Small intestine (tissue), 7 donors: ENCODE results near the gene TLCD1. TPM values are rescaled to one million over a fixed set of nuclear protein-coding genes. Genes with fewer than 3 reads are reported as not detected.
"Not testable (repeated sequence)": the region's sequence is repeated elsewhere in the genome, so short reads cannot be mapped to it uniquely, and the experiment has no call there.

Experiments used
- DNase-seq, 2 donors: peaks; one replicate each; pipeline versions ENCODE4 v3.0.0 to v3.0.0-alpha.2; 2013
- FAIRE-seq: peaks from 2 replicates; lab custom pipeline; 2012; peaks lifted over from hg19 to GRCh38; lab: Jason Lieb, UNC
- H3K27ac ChIP-seq, 3 donors: one replicate each; pipeline ENCODE4 v1.5.1; 2013; ENCODE audit warnings: low read length in 2 of 3, mild to moderate bottlenecking in 2 of 3, control low read depth in 1 of 3, inconsistent platforms in 1 of 3, low read depth in 1 of 3, moderate library complexity in 1 of 3
- H3K27me3 ChIP-seq, 3 donors: one replicate each; pipeline ENCODE4 v1.6.1; 2013; ENCODE audit warnings: low read length in 3 of 3, inconsistent platforms in 1 of 3; ENCODE audit not compliant: control insufficient read depth in 3 of 3, insufficient read depth in 3 of 3
- H3K36me3 ChIP-seq, 3 donors: one replicate each; pipeline ENCODE4 v1.6.1; 2013; ENCODE audit warnings: low read length in 3 of 3, inconsistent platforms in 1 of 3, low read depth in 1 of 3, mild to moderate bottlenecking in 1 of 3, moderate library complexity in 1 of 3; ENCODE audit not compliant: control insufficient read depth in 3 of 3, insufficient read depth in 2 of 3
- H3K4me1 ChIP-seq, 3 donors: one replicate each; pipeline ENCODE4 v1.6.1; 2013; ENCODE audit warnings: low read length in 2 of 3, inconsistent platforms in 1 of 3, low read depth in 1 of 3, mild to moderate bottlenecking in 1 of 3, moderate library complexity in 1 of 3; ENCODE audit not compliant: control insufficient read depth in 3 of 3, insufficient read depth in 2 of 3
- H3K4me3 ChIP-seq, 3 donors: one replicate each; pipeline ENCODE4 v1.5.1; 2013; ENCODE audit warnings: low read length in 3 of 3, control low read depth in 1 of 3, inconsistent platforms in 1 of 3, low read depth in 1 of 3, mild to moderate bottlenecking in 1 of 3, moderate library complexity in 1 of 3
- H3K9me3 ChIP-seq, 2 donors: one replicate each; pipeline ENCODE4 v1.6.1; 2013; ENCODE audit warnings: low read depth in 1 of 2, low read length in 1 of 2; ENCODE audit not compliant: control insufficient read depth in 2 of 2, insufficient read depth in 1 of 2
- WGBS, 3 donors: extraction: QIAGEN DNeasy Blood & Tissue Kit; methylation state at CpG; one replicate each; pipeline ENCODE4 v1.1.7; 2013; 5-methylcytosine and 5-hydroxymethylcytosine counted together
- polyA plus RNA-seq, 4 donors: library from polyadenylated mRNA; stranded (reverse) in 3 of 4; unstranded in 1 of 4; fragments of 200-250 nt in 3 of 4; fragments of 120-200 nt in 1 of 4; gene quantifications; one replicate each; pipeline versions ENCODE4 v1.2.1 to v1.2.3, GENCODE V29; 2013
- donor health status: healthy with polysubstance abuse.
- donor health status: control.
- donor health status: control.
- donor health status: Bipolar disorder and iron deficiency.
- donor health status: healthy.

Gene TLCD1
- polyA plus RNA-seq, 4 donors = 10.7 to 21.3 (median 11.6) TPM

DNA sequence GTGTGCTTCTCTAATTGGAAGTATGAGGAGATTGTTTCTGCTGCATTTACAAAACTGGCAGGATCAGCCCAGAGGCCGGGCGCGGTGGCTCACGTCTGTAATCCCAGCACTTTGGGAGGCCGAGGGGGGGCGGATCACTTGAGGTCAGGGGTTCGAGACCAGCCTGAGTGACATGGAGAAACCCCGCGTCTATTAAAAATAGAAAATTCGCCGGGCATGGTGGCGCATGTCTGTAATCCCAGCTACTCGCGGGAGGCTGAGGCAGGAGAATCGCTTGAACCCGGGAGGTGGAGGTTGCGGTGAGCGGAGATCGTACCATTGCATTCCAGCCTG is 5.1 kb downstream of the TLCD1 start:
- not testable (repeated sequence) for H3K9me3 ChIP-seq, DNase-seq, FAIRE-seq, H3K27ac ChIP-seq, H3K27me3 ChIP-seq
- H3K4me3 ChIP-seq = peak overlapping the region; percentile 58 to 93 (median 85)
- WGBS, 3 donors = 6 to 22% (median 10%) methylated on average over 19 of the region's 19 CpGs
- H3K36me3 ChIP-seq = peaks cover 5 to 46% (median 11%) of the 10 kb centered on the region in 3 donors
- peaks cover 0 to 56% (median 2%) of the 10 kb centered on the region in 3 donors for H3K4me1 ChIP-seq

DNA sequence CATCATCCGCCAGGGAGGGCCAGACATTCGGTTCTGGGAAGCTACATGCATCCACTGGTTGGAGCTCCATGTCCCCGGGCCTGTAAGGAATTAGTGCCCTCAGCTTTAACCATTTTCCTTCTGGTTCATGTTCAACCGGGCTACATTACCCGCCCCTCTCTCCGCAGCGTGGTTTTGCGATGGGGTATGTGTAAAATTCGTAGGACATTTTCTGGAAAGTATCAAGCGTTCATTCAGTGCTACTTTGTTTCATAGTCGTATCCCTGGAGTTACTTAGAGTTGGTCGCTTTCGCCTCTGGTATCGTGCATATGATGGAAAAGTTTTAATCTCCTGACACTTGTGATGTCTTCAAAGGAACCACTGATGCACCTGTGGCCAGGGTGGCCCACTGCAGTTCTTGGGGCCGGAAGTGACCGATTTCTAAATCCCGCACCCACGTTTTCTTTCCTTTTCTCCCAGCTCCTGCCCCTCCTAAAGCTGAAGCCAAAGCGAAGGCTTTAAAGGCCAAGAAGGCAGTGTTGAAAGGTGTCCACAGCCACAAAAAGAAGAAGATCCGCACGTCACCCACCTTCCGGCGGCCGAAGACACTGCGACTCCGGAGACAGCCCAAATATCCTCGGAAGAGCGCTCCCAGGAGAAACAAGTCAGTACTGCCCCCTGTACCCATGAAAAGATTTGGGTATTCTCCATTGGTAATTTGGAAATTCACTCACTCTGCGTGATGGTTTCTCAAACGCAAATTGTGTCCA is 5.6 kb downstream of the TLCD1 start:
- DNase-seq (peak in 1 of 2 donors; percentile 46), FAIRE-seq (no peak)
- H3K36me3 ChIP-seq = peaks cover 5 to 51% (median 11%) of the 10 kb centered on the region in 3 donors
- peaks cover 0 to 53% (median 2%) of the 10 kb centered on the region in 3 donors for H3K4me1 ChIP-seq
- H3K27me3 ChIP-seq = peaks cover 0 to 5% (median 3%) of the 10 kb centered on the region in 3 donors
- H3K27ac ChIP-seq = peak overlapping the region; percentile 58 to 95 (median 88)
- H3K9me3 ChIP-seq = no peaks in the 10 kb centered on the region
- 0 to 2% (median 1%) methylated on average over 24 to 29 of the region's 30 CpGs for WGBS, 3 donors
- peak overlapping the region; percentile 58 to 93 (median 85) for H3K4me3 ChIP-seq

DNA sequence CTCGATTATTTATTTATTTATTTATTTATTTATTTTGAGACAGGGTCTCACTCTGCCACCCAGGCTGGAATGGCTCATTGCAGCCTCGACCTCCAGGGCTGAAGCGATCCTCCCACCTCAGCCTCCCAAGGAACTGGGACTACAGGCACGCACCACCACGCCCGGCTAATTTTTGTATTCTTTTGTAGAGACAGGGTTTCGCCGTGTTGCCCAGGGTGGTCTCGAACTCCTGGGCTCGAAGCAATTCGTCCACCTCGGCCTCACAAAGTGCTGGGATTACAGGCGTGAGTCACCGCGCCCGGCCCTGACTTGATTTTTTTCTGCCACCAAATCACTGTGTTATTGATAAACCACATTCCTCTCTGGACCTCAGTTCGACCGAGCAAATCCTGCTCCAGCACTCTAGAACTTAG is 7.0 kb downstream of the TLCD1 start:
- DNase-seq (no peak), FAIRE-seq (no peak)
- peaks cover 0 to 5% (median 3%) of the 10 kb centered on the region in 3 donors for H3K27me3 ChIP-seq
- peak overlapping the region; percentile 43 to 95 (median 88) for H3K27ac ChIP-seq
- peaks cover 0 to 48% (median 2%) of the 10 kb centered on the region in 3 donors for H3K4me1 ChIP-seq
- H3K36me3 ChIP-seq = peaks cover 4 to 51% (median 11%) of the 10 kb centered on the region in 3 donors
- 17 to 30% (median 28%) methylated on average over 18 of the region's 18 CpGs for WGBS, 3 donors
- no peaks in the 10 kb centered on the region for H3K9me3 ChIP-seq
- H3K4me3 ChIP-seq = peak overlapping the region in 2 of 3 donors; percentile 85 to 93

DNA sequence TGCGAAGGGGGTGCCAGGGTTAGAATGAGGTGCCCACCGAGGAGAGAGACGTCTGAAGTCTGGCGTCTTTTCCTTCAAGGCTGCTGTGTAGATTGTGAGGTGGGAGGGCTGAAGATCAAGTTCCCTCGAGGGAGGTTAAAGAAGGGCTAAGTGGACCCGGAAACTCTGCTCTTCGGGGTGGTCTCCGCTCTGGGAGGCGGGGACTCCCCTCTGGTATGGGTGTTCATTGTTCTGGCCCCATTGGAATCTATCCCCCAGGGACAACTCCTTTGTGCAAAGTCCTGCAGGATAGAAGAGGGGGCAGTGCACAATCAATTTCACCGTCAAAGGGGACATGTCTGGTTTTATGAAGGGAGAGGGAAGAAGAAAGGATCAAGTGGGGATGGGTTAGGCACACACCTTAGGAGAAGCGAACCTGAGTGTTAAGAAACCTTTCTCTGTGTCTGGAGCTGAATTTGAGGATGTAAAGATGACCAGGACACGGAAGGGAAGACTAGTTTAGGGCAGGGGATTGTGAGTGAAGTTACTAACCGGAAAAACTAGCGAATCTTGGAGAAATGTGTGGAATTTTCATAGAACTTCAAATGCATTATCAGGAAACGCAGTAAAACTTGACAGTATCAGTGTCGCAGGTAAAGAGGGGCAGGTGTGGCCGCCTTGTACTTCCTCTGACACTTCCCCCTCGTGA is 7.6 kb downstream of the TLCD1 start:
- Histone ChIP-seq H3K4me3 (peak overlapping the region in 1 of 3 donors; percentile 75), H3K27me3 (peaks cover 0 to 5% (median 3%) of the 10 kb centered on the region in 3 donors), H3K9me3 (no peaks in the 10 kb centered on the region), H3K36me3 (peaks cover 4 to 55% (median 8%) of the 10 kb centered on the region in 3 donors), H3K27ac (peak overlapping the region in 2 of 3 donors; percentile 88 to 95), H3K4me1 (peaks cover 0 to 48% (median 2%) of the 10 kb centered on the region in 3 donors)
- 44 to 65% (median 61%) methylated on average over 18 of the region's 18 CpGs for WGBS, 3 donors
- no peak for FAIRE-seq
- no peak for DNase-seq

DNA sequence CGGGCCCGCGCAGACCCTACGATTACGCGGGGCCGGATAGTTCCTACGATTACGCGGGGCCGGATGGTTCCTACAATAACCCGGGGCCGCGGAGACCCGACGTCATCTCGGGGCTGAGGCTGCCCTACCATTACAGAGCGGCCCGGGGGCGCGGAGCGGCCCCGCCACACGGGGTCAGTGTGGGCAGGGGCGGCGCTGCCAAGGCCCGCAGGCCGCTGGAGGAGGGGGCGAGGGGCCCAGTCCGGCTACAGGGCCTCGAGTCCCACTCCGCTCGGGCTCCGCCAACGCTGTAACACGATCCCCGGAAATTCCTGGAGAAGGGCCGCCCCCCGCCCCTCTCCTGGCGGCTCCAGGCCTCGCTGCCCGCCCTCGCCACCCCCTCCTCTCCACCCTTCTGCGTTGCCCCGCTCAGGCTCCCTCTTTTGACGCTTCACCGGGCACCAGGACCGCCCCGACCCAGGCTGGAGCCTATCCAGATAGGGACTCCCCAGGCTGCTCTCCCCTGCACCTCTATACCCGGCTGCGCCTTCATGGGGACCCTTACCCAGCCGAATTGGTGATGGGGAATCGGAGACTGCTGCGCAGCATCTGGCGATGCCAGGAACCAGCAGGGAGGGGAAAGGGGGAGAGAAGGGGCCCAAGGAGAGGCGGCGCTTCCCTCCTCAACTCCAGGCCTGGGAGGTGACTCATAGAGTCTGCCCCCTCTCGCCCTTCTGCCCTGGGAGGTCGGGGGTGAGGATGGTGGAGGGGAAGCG is 8.3 kb downstream of the TLCD1 start, which contains the start of gene RAB34:
Gene RAB34 (minus strand): TSS at position 291 of the 755 bp plus-strand sequence. CDS start 602 bp downstream, outside the sequence.
- peaks cover 0 to 44% (median 2%) of the 10 kb centered on the region in 3 donors for H3K4me1 ChIP-seq
- WGBS, 3 donors = 9 to 24% (median 18%) methylated on average over 35 to 60 of the region's 60 CpGs
- FAIRE-seq = no peak

DNA sequence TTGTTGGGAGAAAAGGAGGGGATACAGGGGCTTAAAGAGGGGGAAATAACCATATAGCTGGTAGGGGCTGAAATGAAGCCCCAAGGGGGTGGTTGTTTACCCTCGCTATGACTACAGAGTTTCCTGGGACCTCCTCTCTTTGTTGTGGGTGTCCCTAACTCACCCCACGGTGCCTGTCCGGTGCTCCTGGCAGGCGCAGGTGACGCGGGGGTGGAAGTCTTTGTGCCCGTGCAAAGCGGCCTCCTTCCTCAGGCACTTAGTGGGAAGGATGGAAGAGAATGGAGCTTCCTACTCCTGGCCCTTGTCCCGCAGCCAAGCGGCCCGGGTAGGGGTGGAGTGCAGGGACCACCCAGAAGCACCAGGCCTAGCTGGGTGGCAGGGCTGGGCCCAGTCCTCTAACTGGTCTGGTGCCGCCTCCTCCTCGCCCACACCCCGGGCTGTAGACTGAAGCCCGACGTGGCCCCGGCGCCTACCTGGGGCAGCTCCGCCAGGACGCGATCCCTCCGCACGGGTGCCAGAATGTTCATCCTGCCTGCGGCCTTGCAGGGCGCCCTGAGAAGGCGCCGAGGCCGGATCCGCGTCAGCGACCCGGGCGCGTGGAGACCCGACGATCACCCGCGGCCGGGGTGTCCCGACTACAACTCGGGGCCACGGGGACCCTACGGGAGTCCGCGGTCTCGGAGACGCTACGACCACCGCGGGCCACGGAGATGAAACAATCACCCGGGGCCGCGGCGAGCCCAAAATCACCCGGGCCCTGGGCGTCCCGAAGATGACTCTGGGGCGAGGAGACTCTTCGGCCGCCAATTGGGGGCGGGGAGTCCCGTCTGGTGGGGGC is 9.1 kb downstream of the TLCD1 start:
- peaks cover 0 to 5% (median 3%) of the 10 kb centered on the region in 3 donors for H3K27me3 ChIP-seq
- FAIRE-seq = no peak
- 24 to 38% (median 34%) methylated on average over 63 of the region's 63 CpGs for WGBS, 3 donors
- H3K27ac ChIP-seq = peak overlapping the region in 2 of 3 donors; percentile 88 to 95
- H3K4me1 ChIP-seq = peaks cover 2 to 39% (median 2%) of the 10 kb centered on the region in 3 donors
- H3K36me3 ChIP-seq = peaks cover 0 to 47% (median 3%) of the 10 kb centered on the region in 3 donors
- H3K4me3 ChIP-seq = peak overlapping the region; percentile 16 to 75 (median 26)
- H3K9me3 ChIP-seq = no peaks in the 10 kb centered on the region
- peak in 1 of 2 donors; percentile 64 for DNase-seq

More for the DNA sequence above, 8.3 kb downstream of the TLCD1 start, which contains the start of gene RAB34:
- peak in 1 of 2 donors; percentile 85 for DNase-seq
- Histone ChIP-seq H3K27ac (peak within 1 kb of the TSS in 2 of 3 donors; percentile 88 to 95), H3K36me3 (peaks cover 0 to 52% (median 3%) of the 10 kb centered on the region in 3 donors), H3K9me3 (no peaks in the 10 kb centered on the region), H3K4me3 (peak within 1 kb of the TSS; percentile 16 to 75 (median 26)), H3K27me3 (peaks cover 0 to 5% (median 3%) of the 10 kb centered on the region in 3 donors)

DNA sequence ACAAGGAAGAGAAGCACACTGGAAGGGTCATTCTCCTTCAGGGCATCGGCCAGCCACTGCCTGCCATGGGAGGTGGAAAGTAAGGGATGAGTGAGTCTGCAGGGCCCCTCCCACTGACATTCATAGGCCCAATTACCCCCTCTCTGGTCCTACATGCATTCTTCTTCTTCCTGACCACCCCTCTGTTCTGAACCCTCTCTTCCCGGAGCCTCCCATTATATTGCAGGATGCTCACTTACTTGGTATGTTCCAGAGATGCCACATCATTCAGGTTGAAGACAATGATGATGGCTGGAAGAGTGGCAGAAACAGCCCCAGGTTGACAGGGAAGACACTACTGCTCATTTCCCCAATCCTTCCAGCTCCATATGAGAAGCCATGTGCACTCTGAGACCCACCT is 10.8 kb downstream of the TLCD1 start:
- no peak for FAIRE-seq
- no peaks in the 10 kb centered on the region for H3K9me3 ChIP-seq
- peaks cover 0 to 33% (median 0%) of the 10 kb centered on the region in 3 donors for H3K36me3 ChIP-seq
- 85 to 98% (median 86%) methylated on average over 2 of the region's 2 CpGs for WGBS, 3 donors
- peaks cover 0 to 41% (median 2%) of the 10 kb centered on the region in 3 donors for H3K4me1 ChIP-seq
- no peak overlapping the region for H3K4me3 ChIP-seq
- H3K27me3 ChIP-seq = peaks cover 0 to 5% (median 3%) of the 10 kb centered on the region in 3 donors
- no peak for DNase-seq
- no peak overlapping the region for H3K27ac ChIP-seq
